NCI-H1694 (cell line): Measurements from ENCODE around the gene ARHGEF9.

Experiments
- DNase-seq: peaks from one replicate; lab custom pipeline; 2025; lab: John Stamatoyannopoulos, UW

Gene ARHGEF9

DNA sequence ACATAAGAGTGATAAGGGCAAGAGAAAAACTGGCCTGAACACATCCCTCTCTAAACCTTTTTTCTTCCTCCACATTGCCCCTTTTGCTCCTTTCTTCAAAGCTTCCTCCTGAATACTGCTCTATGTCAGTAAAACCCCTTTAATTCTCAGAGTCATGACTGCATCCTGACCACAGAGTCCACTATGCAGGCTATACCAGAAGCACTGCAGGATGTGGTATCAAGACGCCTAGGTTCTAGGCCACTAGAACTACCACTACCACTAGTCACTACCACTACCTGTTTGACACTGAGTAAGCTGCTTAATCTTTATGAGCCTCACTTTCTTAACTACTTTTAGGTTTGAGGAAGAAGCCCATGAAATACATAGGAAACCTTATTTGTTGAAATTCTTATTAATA, 38.7 kb downstream of the ARHGEF9 start:
- no peak for DNase-seq

GRCh38 chrX:63744850-63745394, 40.1 kb downstream of the ARHGEF9 start:
- DNase-seq: no peak

DNA sequence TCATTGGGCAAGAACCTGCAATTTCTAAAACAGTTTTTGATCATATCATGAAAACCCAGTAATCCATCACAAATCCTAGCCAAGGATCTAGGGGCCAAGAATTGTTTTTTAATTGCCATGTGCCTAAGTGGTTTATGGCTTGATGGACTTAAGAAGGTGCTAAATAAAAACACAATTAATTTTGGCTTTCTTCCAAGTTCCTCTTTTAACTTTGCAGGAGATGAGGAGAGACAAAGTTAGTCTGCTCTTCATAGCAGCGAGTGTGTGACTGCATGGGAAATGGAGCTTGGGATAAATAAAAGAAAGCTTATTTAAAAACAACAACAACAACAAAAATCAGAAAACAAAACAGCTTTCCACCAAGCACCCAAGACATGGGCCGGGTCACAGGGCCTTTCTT, 41.4 kb downstream of the ARHGEF9 start:
- DNase-seq: no peak

- DNase-seq: no peak
Measured at GRCh38 chrX:63740382-63740781, 44.6 kb downstream of the ARHGEF9 start.

- DNase-seq: no peak
Measured at GRCh38 chrX:63739885-63740284, 45.1 kb downstream of the ARHGEF9 start.

DNA sequence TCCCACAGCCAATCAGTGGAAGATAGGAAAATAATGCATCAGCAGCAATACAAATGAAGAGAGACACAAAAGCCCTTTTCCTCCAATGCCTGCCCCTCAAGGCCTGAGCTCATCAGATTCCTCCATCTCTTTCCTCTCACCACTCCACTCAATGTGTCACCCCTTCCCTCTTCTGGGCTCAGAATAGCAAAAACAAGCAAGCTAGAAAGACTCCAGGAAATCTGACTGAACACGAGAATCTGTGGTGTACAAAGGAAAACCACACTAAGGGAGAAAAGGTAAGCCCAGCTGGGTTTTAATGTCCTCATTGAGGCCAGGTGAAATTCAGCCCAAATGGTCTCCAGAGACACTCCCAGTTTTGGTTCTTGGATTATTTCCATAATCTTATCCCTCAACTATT, 46.3 kb downstream of the ARHGEF9 start:
- no peak for DNase-seq

- DNase-seq: no peak
Measured at GRCh38 chrX:63737131-63737921, 47.7 kb downstream of the ARHGEF9 start.

DNA sequence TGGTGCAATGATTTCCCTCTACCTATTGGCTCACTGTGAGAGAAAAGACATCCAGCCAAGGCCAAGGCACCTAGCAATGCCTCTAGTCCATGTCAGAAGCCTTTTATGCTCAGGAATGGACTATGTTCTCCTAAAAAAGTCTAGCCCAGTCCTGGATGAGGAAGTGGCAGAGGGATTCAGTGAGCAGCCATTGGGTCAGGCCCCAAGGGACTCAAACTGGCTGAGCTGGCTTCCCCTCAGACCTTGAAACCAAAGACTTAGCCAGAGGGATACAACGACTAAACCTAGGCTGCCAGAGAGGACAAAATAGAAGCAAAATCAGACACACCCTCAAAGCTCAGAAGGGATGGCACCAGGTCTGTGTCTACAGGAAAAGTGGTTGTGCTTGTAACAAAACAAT, 49.1 kb downstream of the ARHGEF9 start:
- DNase-seq: no peak

- no peak for DNase-seq
Measured at GRCh38 chrX:63720293-63720692, 64.7 kb downstream of the ARHGEF9 start.

GRCh38 chrX:63719633-63720032, 65.4 kb downstream of the ARHGEF9 start:
- no peak for DNase-seq

DNA sequence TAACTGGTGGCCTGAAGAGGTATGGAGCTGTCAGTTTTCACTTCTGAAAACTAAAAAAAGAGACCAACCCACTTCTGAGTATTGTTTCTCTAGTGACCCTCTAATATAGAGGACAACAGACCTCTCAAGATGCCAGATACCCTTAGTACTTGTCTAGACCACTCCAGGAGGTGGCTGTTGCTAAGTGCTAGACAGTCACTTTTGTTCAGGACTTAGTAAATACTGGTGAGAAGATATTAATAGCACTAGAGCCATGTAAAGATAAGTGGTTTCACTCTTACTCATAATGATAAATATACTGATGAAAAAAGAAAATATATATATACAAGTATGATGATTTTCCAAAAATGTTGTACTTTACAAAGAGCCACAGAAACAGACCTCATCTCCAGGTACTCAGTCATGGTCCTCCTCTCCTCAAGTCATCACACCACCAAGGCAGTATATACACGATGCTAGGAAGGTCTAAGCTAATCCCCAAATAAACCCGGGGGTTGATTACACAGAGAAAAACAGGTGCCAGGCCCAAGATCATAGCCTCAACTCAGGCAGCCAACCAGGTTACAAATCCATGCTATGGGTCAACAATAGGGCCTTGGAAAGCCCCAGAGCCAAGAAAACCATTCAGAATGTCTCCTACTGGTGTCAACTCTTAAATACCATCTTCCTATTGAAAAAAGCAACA, 66.9 kb downstream of the ARHGEF9 start:
- no peak for DNase-seq

DNA sequence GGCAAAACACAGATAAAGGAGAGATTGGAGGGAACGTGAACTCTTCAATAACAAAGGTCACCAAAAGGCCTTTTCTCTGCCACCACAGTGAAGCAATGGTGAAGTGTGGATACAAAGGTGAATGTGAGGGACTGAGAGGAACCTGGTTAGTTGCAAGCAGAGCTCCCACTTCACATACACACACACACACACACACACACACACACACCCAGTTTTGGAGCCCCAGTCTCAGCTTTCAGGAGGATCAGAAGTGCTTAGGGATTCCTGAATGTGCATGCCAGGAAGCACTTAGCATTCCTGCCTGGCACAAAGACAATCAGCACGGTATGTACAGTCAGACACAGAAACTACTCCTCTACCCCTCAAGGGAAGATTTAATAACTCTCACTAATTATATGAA, 71.5 kb downstream of the ARHGEF9 start:
- DNase-seq: no peak

DNA sequence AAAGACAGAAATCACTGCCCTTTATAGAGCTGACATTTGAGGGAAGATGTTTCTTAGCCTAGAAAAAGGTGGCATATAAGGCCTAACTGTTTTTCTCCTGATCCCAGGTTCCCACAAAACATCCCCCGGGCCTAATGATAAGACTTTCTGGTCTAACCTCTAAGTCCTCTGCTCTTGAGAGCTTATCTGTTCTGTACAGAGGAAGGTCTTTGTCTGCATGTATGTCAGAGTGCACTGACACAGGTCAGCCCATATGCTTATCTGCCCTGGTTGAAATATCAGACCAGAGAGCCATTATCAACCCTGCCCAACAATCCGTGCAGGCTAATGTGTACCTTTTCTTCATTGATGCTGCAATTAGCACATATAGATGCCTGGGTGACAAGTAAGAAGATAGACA, 76.2 kb downstream of the ARHGEF9 start:
- no peak for DNase-seq

- DNase-seq: no peak
Measured at GRCh38 chrX:63702556-63702955, 82.5 kb downstream of the ARHGEF9 start.

DNA sequence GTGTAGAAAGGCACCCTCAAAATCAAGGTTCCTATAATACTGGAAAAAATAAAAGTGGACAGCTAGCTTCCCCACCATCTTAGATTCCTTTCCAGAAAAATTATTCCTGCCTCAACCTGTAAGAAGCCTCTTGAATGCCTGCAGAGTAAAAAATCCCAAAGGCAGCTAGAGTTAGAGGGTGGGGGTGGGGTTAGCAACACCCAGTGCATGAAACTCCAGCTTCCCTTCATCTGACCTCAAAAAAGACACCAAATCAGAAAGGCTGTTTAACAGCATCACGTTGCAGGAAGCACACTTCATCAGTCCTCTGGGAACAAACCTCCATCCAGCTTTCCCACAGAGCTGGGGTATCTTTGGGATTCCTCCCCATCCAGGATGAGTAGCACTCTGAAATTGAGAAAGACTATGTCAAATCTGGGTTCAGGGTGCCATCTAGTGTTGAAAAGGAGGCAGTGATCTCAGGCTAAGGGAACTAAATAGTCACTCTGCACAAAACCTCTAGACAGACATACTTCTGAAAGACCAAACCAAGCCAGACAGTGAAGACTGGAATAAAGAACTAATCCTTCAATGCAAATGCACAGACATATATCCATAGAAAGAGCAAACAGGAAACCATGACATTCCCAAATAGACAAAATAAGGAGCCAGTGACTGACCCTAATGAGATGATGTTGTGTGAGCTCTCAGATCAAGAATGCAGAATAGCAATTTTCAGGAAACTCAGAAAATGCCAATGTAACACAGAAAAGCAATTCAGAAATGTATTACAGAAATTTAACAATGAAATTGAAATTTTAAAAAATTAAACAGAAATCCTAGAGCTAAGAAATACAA, 97.9 kb downstream of the ARHGEF9 start:
- no peak for DNase-seq

- no peak for DNase-seq
Measured at GRCh38 chrX:63680423-63680822, 104.6 kb downstream of the ARHGEF9 start.

GRCh38 chrX:63679432-63679831, 105.6 kb downstream of the ARHGEF9 start:
- DNase-seq: no peak

DNA sequence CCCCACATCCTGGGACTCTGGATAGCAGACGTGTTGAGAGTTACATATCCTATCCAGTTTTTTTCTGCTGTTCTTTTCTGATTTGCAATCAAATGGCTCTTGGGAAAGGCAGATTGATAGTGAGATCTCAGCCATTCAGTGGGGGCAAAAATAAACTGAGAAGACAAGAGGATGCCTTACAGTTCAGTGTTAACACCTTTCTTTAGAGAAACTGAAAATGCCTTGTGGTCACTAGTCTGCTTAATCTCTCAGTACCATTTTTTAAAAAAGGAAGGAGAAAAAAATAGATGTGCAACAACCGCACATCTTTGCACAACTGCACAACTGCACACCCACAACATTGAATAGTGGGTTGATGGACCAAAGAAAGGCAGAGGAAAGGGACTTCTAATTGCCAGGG, 109.3 kb downstream of the ARHGEF9 start:
- DNase-seq: no peak

- DNase-seq: no peak
Measured at GRCh38 chrX:63673896-63674295, 111.1 kb downstream of the ARHGEF9 start.

DNA sequence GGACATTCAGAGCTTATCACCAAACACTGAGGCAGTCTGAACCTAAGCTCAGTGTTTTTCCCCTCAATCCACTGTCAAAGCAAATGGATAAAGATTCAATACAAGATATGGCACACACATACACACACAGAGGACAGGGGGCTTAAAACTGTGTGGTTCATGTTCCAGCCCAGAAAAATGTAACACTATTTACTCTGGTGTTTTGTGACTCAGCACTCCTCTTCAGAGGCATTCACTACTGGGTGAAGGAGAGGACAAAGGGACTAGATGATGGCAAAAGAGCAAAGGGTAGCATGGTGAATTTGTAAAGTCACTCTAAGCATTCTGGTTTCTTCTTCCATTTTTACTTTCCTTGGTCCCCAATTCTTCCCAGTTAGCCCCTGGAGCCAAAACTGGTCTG, 120.3 kb downstream of the ARHGEF9 start:
- DNase-seq: no peak

DNA sequence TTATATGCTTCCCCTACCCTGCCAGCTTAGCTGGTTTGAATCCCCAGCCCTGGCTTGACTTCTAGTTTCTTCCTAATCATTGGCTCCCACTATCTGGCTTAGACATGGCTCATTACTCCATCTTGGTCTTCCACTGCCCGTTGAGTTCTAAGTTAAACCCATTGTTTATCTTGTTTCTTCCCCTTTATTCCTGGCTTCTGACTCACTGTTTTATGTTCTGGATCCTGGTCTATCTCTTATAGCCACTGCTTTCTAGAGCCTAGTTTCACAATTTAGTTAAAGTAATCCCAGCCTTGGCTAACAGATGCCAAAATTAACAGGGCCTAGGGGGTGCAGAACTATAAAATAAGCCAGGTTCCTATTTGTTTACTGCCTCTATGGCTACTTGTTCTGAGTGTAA, 120.9 kb downstream of the ARHGEF9 start:
- no peak for DNase-seq

DNA sequence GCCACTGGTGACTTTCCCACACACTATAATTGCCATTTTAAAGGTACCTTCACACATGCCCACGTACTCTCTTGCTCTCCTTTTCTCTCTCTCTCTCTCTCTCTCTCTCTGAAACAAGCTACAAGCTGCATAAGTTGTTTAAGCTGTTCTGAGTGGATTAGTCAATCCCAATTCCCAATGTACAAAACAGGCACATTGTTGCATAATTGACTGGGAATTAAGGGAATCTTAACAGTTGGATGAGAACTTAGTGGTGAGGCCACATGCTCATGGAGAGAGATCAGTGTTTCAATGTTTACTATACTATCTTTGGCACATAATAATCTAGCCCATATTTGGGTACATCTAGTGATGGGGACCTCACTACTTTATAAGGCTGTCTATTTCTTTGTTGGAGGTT, 123.3 kb downstream of the ARHGEF9 start:
- no peak for DNase-seq

- no peak for DNase-seq
Measured at GRCh38 chrX:63658920-63659319, 126.1 kb downstream of the ARHGEF9 start.
